ENCODE results near the gene CASK.

Gene CASK

GRCh38 chrX:41868392-41868977 lies 54.9 kb downstream of the CASK start:
- no peak for TF ChIP-seq CTCF (IDR thresholded peaks at IDR 0.05)

GRCh38 chrX:41863343-41864203 lies 59.8 kb downstream of the CASK start:
- no peaks in the 10 kb centered on the region for H3K36me3 ChIP-seq (ENCODE audit: control insufficient read depth, insufficient read depth, low read length)
- H3K9ac ChIP-seq = no peak overlapping the region
- no peak overlapping the region for H3K27ac ChIP-seq
- no peak overlapping the region for H3K4me2 ChIP-seq (ENCODE audit: low read length)
- no peaks in the 10 kb centered on the region for H3K9me3 ChIP-seq (ENCODE audit: control insufficient read depth, low read length)
- H3K4me3 ChIP-seq (ENCODE audit: low read depth, low read length) = no peak overlapping the region
- no peak overlapping the region for H2AFZ ChIP-seq
- no peaks in the 10 kb centered on the region for H3K79me2 ChIP-seq
- H3K4me1 ChIP-seq = no peaks in the 10 kb centered on the region
- TF ChIP-seq CTCF (IDR thresholded peaks at IDR 0.05) = no peak
- no peaks in the 10 kb centered on the region for H3K27me3 ChIP-seq (ENCODE audit: control insufficient read depth, insufficient read depth, low read length)

More at GRCh38 chrX:41868392-41868977, 54.9 kb downstream of the CASK start:
- H3K9me3 ChIP-seq (ENCODE audit: control insufficient read depth, low read length) = no peaks in the 10 kb centered on the region
- no peaks in the 10 kb centered on the region for H3K27me3 ChIP-seq (ENCODE audit: control insufficient read depth, insufficient read depth, low read length)
- no peaks in the 10 kb centered on the region for H3K79me2 ChIP-seq
- no peak overlapping the region for H3K9ac ChIP-seq
- no peaks in the 10 kb centered on the region for H3K36me3 ChIP-seq (ENCODE audit: control insufficient read depth, insufficient read depth, low read length)
- no peak overlapping the region for H3K4me3 ChIP-seq (ENCODE audit: low read depth, low read length)
- no peak overlapping the region for H3K4me2 ChIP-seq (ENCODE audit: low read length)
- no peaks in the 10 kb centered on the region for H3K4me1 ChIP-seq
- H3K27ac ChIP-seq = no peak overlapping the region
- no peak overlapping the region for H2AFZ ChIP-seq

GRCh38 chrX:41862562-41863184 lies 60.7 kb downstream of the CASK start:
- no peak overlapping the region for H2AFZ ChIP-seq

GRCh38 chrX:41858161-41858775 lies 65.1 kb downstream of the CASK start:
- H3K4me1 ChIP-seq = no peaks in the 10 kb centered on the region
- no peak overlapping the region for H3K4me2 ChIP-seq (ENCODE audit: low read length)
- H2AFZ ChIP-seq = no peak overlapping the region
- no peak overlapping the region for H3K9ac ChIP-seq
- H3K9me3 ChIP-seq (ENCODE audit: control insufficient read depth, low read length) = no peaks in the 10 kb centered on the region
- H3K4me3 ChIP-seq (ENCODE audit: low read depth, low read length) = no peak overlapping the region
- no peaks in the 10 kb centered on the region for H3K79me2 ChIP-seq
- H3K27ac ChIP-seq = no peak overlapping the region
- no peak for TF ChIP-seq CTCF (IDR thresholded peaks at IDR 0.05)
- H3K36me3 ChIP-seq (ENCODE audit: control insufficient read depth, insufficient read depth, low read length) = no peaks in the 10 kb centered on the region
- no peaks in the 10 kb centered on the region for H3K27me3 ChIP-seq (ENCODE audit: control insufficient read depth, insufficient read depth, low read length)

More at GRCh38 chrX:41862562-41863184, 60.7 kb downstream of the CASK start:
- no peak overlapping the region for H3K4me3 ChIP-seq (ENCODE audit: low read depth, low read length)
- no peaks in the 10 kb centered on the region for H3K36me3 ChIP-seq (ENCODE audit: control insufficient read depth, insufficient read depth, low read length)
- H3K4me1 ChIP-seq = no peaks in the 10 kb centered on the region
- H3K27me3 ChIP-seq (ENCODE audit: control insufficient read depth, insufficient read depth, low read length) = no peaks in the 10 kb centered on the region
- H3K9ac ChIP-seq = no peak overlapping the region
- TF ChIP-seq CTCF (IDR thresholded peaks at IDR 0.05) = no peak
- no peaks in the 10 kb centered on the region for H3K79me2 ChIP-seq
- no peaks in the 10 kb centered on the region for H3K9me3 ChIP-seq (ENCODE audit: control insufficient read depth, low read length)
- H3K27ac ChIP-seq = no peak overlapping the region
- no peak overlapping the region for H3K4me2 ChIP-seq (ENCODE audit: low read length)

Measured in parathyroid adenoma (tissue), 2 donors.